HCT116 (cell line): ENCODE results near the gene SEC14L3. TPM values are rescaled to one million over a fixed set of nuclear protein-coding genes. Genes with fewer than 3 reads are reported as not detected.

Experiments
- ATAC-seq: fragments of 200-7000 bp; cut with Tn5 transposase; 2 replicates; pipeline ENCODE4 v1.9.1; 2020; ENCODE audit warnings: mild to moderate bottlenecking, moderate library complexity
- BruUV-seq: library from RNA; stranded (reverse); fragments of 400-500 nt; replicated peaks from 2 replicates; lab custom pipeline; 2021; lab: Mats Ljungman, UMichigan
- CTCF ChIA-PET: fragments of 300-600 bp; sonication (Branson Sonifier 250); formaldehyde crosslinking; loops from one replicate; lab custom pipeline; 2021; ENCODE audit warnings: antibody characterized with exemption; lab: Charles Lee
- POLR2A ChIA-PET: fragments of 300-600, 350-600 bp; sonication (Branson Sonifier 250); formaldehyde crosslinking; loops from one replicate; lab custom pipeline; 2021; ENCODE audit warnings: antibody characterized with exemption; lab: Charles Lee
- RAD21 ChIA-PET, 2 experiments: fragments of 300-600 bp; sonication (Branson Sonifier 250); formaldehyde crosslinking; loops; one replicate each; lab custom pipeline; 2023; ENCODE audit warnings: low total read pairs in 2 of 2; ENCODE audit not compliant: uncharacterized antibody in 2 of 2, unreplicated experiment in 2 of 2, low non-redundant PET in 1 of 2; lab: Charles Lee
- DNase-seq: peaks from one replicate; pipeline ENCODE4 v3.0.0-alpha.2; 2010; ENCODE audit warnings: low read depth, low spot score
- H2AFZ ChIP-seq: fragments of 200-600 bp; shearing (Covaris generic), sonication (generic); 2 replicates; pipeline ENCODE4 v1.6.1; 2017; ENCODE audit warnings: low read depth, mixed run types, mixed read lengths, antibody characterized with exemption, low read length; ENCODE audit not compliant: poor library complexity, severe bottlenecking
- H3K27ac ChIP-seq: 2 replicates; pipeline ENCODE4 v1.5.1; 2012; ENCODE audit warnings: low read depth, low read length
- H3K27me3 ChIP-seq: fragments of 200-600 bp; sonication (generic); 2 replicates; pipeline ENCODE4 v1.6.1; 2016; ENCODE audit warnings: mixed run types, low read length, mixed read lengths; ENCODE audit not compliant: insufficient read depth
- H3K36me3 ChIP-seq, 2 experiments: fragments of 200-500 bp in 1 of 2; fragments of 200-600 bp in 1 of 2; sonication (Bioruptor generic) in 1 of 2; sonication (generic) in 1 of 2; 2 replicates each; pipeline versions ENCODE4 v1.5.1 to v1.6.1; 2014 to 2016; ENCODE audit warnings: low read length in 2 of 2, inconsistent platforms in 1 of 2, mixed read lengths in 1 of 2, mixed run types in 1 of 2; ENCODE audit not compliant: insufficient read depth in 2 of 2, control insufficient read depth in 1 of 2
- H3K4me1 ChIP-seq, 2 experiments: fragments of 200-600 bp in 1 of 2; sonication (generic) in 1 of 2; 2 replicates each; pipeline versions ENCODE4 v1.5.1 to v1.6.1; 2012 to 2017; ENCODE audit warnings: low read length in 2 of 2, inconsistent platforms in 1 of 2, mild to moderate bottlenecking in 1 of 2, mixed read lengths in 1 of 2, mixed run types in 1 of 2, moderate library complexity in 1 of 2; ENCODE audit not compliant: insufficient read depth in 2 of 2, control insufficient read depth in 1 of 2
- H3K4me2 ChIP-seq: fragments of 200-600 bp; sonication (generic); 2 replicates; pipeline ENCODE4 v1.6.1; 2017; ENCODE audit warnings: mixed run types, low read length, mixed read lengths
- H3K4me3 ChIP-seq, 2 experiments: fragments of 200-600 bp in 1 of 2; sonication (generic) in 1 of 2; replicated peaks in 1 of 2; 2 replicates each; pipeline ENCODE4 v1.5.1; 2011 to 2016; ENCODE audit warnings: low read length in 2 of 2, control low read depth in 1 of 2, low read depth in 1 of 2, mild to moderate bottlenecking in 1 of 2, mixed read lengths in 1 of 2, mixed run types in 1 of 2
- H3K79me2 ChIP-seq: fragments of 200-600 bp; sonication (generic); 2 replicates; pipeline ENCODE4 v1.6.1; 2017; ENCODE audit warnings: mild to moderate bottlenecking, mixed run types, low read length, moderate library complexity, mixed read lengths; ENCODE audit not compliant: insufficient read depth
- H3K9ac ChIP-seq: fragments of 200-600 bp; sonication (generic); 2 replicates; pipeline ENCODE4 v1.6.1; 2016; ENCODE audit warnings: low read length, mixed read lengths
- H3K9me2 ChIP-seq: fragments of 200-600 bp; sonication (generic), shearing (Covaris generic); 2 replicates; pipeline ENCODE4 v1.6.1; 2017; ENCODE audit warnings: mixed run types, mild to moderate bottlenecking, moderate library complexity; ENCODE audit not compliant: insufficient read depth
- H3K9me3 ChIP-seq, 2 experiments: fragments of 200-500 bp in 1 of 2; fragments of 200-600 bp in 1 of 2; sonication (Bioruptor generic) in 1 of 2; sonication (generic) in 1 of 2; 2 replicates each; pipeline ENCODE4 v1.6.1; 2014 to 2017; ENCODE audit warnings: low read length in 2 of 2, mixed read lengths in 2 of 2, inconsistent platforms in 1 of 2, low read depth in 1 of 2, mild to moderate bottlenecking in 1 of 2, mixed run types in 1 of 2, moderate library complexity in 1 of 2; ENCODE audit not compliant: control insufficient read depth in 1 of 2, insufficient read depth in 1 of 2
- H4K20me1 ChIP-seq: fragments of 200-600 bp; sonication (generic), shearing (Covaris generic); 2 replicates; pipeline ENCODE4 v1.6.1; 2017; ENCODE audit warnings: mixed run types, mild to moderate bottlenecking, moderate library complexity; ENCODE audit not compliant: insufficient read depth
- CBX3 ChIP-seq: IDR thresholded peaks from 2 replicates; pipeline ENCODE4 v1.6.1; 2012; ENCODE audit warnings: low read depth
- EGR1 ChIP-seq: IDR thresholded peaks from 2 replicates; pipeline ENCODE4 v1.6.1; 2012; ENCODE audit warnings: low read depth
- ELF1 ChIP-seq: IDR thresholded peaks from 2 replicates; pipeline ENCODE4 v1.6.1; 2012; ENCODE audit warnings: low read depth, borderline replicate concordance
- EZH2 ChIP-seq: fragments of 200-600 bp; sonication (generic); IDR thresholded peaks from 2 replicates; pipeline ENCODE4 v1.6.1; 2017; ENCODE audit warnings: antibody characterized with exemption, mixed run types
- EZH2phosphoT487 ChIP-seq: fragments of 200-600 bp; IDR thresholded peaks from 2 replicates; pipeline ENCODE4 v1.6.1; 2018; ENCODE audit warnings: antibody characterized with exemption, borderline replicate concordance
- FOSL1 ChIP-seq: IDR thresholded peaks from 2 replicates; pipeline ENCODE4 v1.6.1; 2012; ENCODE audit warnings: low read depth
- POLR2A ChIP-seq: IDR thresholded peaks from 2 replicates; pipeline ENCODE4 v1.7.0; 2011; ENCODE audit warnings: borderline replicate concordance; ENCODE audit not compliant: insufficient read depth, insufficient read length; ENCODE audit errors: extremely low read depth
- POLR2AphosphoS5 ChIP-seq: IDR thresholded peaks from 2 replicates; pipeline ENCODE4 v1.6.1; 2011; ENCODE audit warnings: mild to moderate bottlenecking, low read depth, low read length, moderate library complexity
- RAD21 ChIP-seq: IDR thresholded peaks from 2 replicates; pipeline ENCODE4 v1.6.1; 2012; ENCODE audit warnings: low read depth, mild to moderate bottlenecking
- SP1 ChIP-seq: IDR thresholded peaks from 2 replicates; pipeline ENCODE4 v1.6.1; 2012; ENCODE audit warnings: low read depth
- SRF ChIP-seq: IDR thresholded peaks from 2 replicates; pipeline ENCODE4 v1.6.1; 2012; ENCODE audit warnings: low read depth
- TCF7L2 ChIP-seq: IDR thresholded peaks from 2 replicates; pipeline ENCODE4 v1.7.0; 2011; ENCODE audit warnings: borderline replicate concordance, inconsistent platforms; ENCODE audit not compliant: insufficient read depth, insufficient read length; ENCODE audit errors: extremely low read depth
- YY1 ChIP-seq: IDR thresholded peaks from 2 replicates; pipeline ENCODE4 v1.6.1; 2011; ENCODE audit warnings: low read length, low read depth, moderate library complexity, mild to moderate bottlenecking; ENCODE audit not compliant: insufficient replicate concordance; ENCODE audit errors: extremely low read depth
- ZFX ChIP-seq: fragments of 450-650 bp; IDR thresholded peaks from 2 replicates; pipeline ENCODE4 v1.6.1; 2017
- intact Hi-C: fragments of 100-400 bp; cut with micrococcal nuclease; formaldehyde crosslinking; loops from 2 replicates; pipeline ENCODE4 v1.10.0; 2022
- total RNA-seq: library from RNA; stranded (reverse); gene quantifications from one replicate; pipeline ENCODE4 v1.2.1, GENCODE V29; 2021; ENCODE audit not compliant: unreplicated experiment
- TF ChIP-seq, protein P1 (sequence below): IDR thresholded peaks from 2 replicates; pipeline ENCODE4 v1.6.1; 2011; ENCODE audit warnings: mild to moderate bottlenecking, low read length, moderate library complexity; ENCODE audit not compliant: insufficient replicate concordance; ENCODE audit errors: extremely low read depth
- TF ChIP-seq, protein P2 (sequence below), 3 experiments: fragments of 200-600 bp in 1 of 3; sonication (generic) in 1 of 3; IDR thresholded peaks in 2 of 3; conservative IDR thresholded peaks in 1 of 3; 2 replicates each; pipeline ENCODE4 v1.5.1; 2012 to 2017; ENCODE audit warnings: low read depth in 2 of 3, low read length in 2 of 3, antibody characterized with exemption in 1 of 3, borderline replicate concordance in 1 of 3, control low read depth in 1 of 3, mild to moderate bottlenecking in 1 of 3, mixed read lengths in 1 of 3, mixed run types in 1 of 3, moderate library complexity in 1 of 3; ENCODE audit not compliant: insufficient read depth in 1 of 3
- TF ChIP-seq, protein P3 (sequence below): IDR thresholded peaks from 2 replicates; pipeline ENCODE4 v1.6.1; 2012
- TF ChIP-seq, protein P4 (sequence below): IDR thresholded peaks from 2 replicates; pipeline ENCODE4 v1.6.1; 2012; ENCODE audit warnings: low read depth

The SEC14L3 gene
- total RNA-seq, 1 experiment from 2014 or later = not detected

DNA sequence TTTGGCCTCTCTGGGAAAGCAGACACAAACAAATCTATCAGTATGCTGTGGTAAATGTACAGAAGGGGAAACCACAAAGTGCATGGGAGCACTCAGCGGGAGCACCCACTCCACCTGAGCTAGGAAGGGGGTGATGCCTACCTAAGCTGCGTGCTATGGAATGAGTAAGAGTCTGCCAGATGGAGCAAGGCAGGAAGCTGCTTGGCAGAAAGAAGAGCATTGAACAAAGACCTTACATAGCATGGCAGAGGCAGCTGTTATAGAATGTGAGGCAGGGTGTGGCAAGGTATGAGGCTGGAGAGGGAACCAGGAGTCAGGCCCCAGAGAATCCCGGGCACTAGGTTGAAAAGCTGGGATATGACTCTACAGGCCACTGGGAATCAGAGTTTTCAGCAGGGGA, 60.0 kb downstream of the SEC14L3 start:
- BruUV-seq = no TSS peak
- H4K20me1 ChIP-seq = no peaks in the 10 kb centered on the region
- no peaks in the 10 kb centered on the region for H3K9me3 ChIP-seq
- no peak overlapping the region for H2AFZ ChIP-seq
- no peak overlapping the region for H3K4me3 ChIP-seq
- ChIA-PET RAD21 (no interaction called here), CTCF (no interaction called here), POLR2A (interaction anchor here (1.6 to 3.5 kb wide), 2 partner anchors 11 to 15 kb away, joined by 3 to 23 read pairs; no protein-coding TSS in a partner anchor)
- no peaks in the 10 kb centered on the region for H3K27me3 ChIP-seq
- no peak overlapping the region for H3K9ac ChIP-seq
- peaks cover 6 to 43% of the 10 kb centered on the region in 2 experiments; a peak in 3 of 4 replicates for H3K4me1 ChIP-seq
- no peaks in the 10 kb centered on the region for H3K9me2 ChIP-seq
- ATAC-seq (no peak), DNase-seq (no peak)
- no peaks in the 10 kb centered on the region for H3K79me2 ChIP-seq
- H3K36me3 ChIP-seq = peaks cover 44 to 59% of the 10 kb centered on the region in 2 experiments
- intact Hi-C loops = no loop called here
- H3K27ac ChIP-seq = no peak overlapping the region
- H3K4me2 ChIP-seq = no peak overlapping the region
- TF ChIP-seq, protein P1, sequence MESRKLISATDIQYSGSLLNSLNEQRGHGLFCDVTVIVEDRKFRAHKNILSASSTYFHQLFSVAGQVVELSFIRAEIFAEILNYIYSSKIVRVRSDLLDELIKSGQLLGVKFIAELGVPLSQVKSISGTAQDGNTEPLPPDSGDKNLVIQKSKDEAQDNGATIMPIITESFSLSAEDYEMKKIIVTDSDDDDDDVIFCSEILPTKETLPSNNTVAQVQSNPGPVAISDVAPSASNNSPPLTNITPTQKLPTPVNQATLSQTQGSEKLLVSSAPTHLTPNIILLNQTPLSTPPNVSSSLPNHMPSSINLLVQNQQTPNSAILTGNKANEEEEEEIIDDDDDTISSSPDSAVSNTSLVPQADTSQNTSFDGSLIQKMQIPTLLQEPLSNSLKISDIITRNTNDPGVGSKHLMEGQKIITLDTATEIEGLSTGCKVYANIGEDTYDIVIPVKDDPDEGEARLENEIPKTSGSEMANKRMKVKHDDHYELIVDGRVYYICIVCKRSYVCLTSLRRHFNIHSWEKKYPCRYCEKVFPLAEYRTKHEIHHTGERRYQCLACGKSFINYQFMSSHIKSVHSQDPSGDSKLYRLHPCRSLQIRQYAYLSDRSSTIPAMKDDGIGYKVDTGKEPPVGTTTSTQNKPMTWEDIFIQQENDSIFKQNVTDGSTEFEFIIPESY = no peak
- TF ChIP-seq FOSL1 = no peak
- TF ChIP-seq EGR1 = no peak
- TF ChIP-seq, protein P2, sequence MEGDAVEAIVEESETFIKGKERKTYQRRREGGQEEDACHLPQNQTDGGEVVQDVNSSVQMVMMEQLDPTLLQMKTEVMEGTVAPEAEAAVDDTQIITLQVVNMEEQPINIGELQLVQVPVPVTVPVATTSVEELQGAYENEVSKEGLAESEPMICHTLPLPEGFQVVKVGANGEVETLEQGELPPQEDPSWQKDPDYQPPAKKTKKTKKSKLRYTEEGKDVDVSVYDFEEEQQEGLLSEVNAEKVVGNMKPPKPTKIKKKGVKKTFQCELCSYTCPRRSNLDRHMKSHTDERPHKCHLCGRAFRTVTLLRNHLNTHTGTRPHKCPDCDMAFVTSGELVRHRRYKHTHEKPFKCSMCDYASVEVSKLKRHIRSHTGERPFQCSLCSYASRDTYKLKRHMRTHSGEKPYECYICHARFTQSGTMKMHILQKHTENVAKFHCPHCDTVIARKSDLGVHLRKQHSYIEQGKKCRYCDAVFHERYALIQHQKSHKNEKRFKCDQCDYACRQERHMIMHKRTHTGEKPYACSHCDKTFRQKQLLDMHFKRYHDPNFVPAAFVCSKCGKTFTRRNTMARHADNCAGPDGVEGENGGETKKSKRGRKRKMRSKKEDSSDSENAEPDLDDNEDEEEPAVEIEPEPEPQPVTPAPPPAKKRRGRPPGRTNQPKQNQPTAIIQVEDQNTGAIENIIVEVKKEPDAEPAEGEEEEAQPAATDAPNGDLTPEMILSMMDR (IDR thresholded peaks at IDR 0.05 in 2 of 3, conservative IDR thresholded peaks at IDR 0.05 in 1 of 3; ENCODE audit: borderline replicate concordance in 1 of 3, insufficient read depth in 1 of 3, low read depth in 2 of 3, low read length in 2 of 3) = no peak
- no peak for TF ChIP-seq ZFX
- no peak for TF ChIP-seq SRF
- TF ChIP-seq EZH2 = no peak
- no peak for TF ChIP-seq YY1
- no peak for TF ChIP-seq SP1
- no peak for TF ChIP-seq POLR2AphosphoS5
- no peak for TF ChIP-seq ELF1
- TF ChIP-seq RAD21 = no peak
- no peak for TF ChIP-seq CBX3
- no peak for TF ChIP-seq EZH2phosphoT487
- TF ChIP-seq POLR2A = no peak
- no peak for TF ChIP-seq TCF7L2
- TF ChIP-seq, protein P3, sequence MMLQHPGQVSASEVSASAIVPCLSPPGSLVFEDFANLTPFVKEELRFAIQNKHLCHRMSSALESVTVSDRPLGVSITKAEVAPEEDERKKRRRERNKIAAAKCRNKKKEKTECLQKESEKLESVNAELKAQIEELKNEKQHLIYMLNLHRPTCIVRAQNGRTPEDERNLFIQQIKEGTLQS = no peak
- TF ChIP-seq, protein P4, sequence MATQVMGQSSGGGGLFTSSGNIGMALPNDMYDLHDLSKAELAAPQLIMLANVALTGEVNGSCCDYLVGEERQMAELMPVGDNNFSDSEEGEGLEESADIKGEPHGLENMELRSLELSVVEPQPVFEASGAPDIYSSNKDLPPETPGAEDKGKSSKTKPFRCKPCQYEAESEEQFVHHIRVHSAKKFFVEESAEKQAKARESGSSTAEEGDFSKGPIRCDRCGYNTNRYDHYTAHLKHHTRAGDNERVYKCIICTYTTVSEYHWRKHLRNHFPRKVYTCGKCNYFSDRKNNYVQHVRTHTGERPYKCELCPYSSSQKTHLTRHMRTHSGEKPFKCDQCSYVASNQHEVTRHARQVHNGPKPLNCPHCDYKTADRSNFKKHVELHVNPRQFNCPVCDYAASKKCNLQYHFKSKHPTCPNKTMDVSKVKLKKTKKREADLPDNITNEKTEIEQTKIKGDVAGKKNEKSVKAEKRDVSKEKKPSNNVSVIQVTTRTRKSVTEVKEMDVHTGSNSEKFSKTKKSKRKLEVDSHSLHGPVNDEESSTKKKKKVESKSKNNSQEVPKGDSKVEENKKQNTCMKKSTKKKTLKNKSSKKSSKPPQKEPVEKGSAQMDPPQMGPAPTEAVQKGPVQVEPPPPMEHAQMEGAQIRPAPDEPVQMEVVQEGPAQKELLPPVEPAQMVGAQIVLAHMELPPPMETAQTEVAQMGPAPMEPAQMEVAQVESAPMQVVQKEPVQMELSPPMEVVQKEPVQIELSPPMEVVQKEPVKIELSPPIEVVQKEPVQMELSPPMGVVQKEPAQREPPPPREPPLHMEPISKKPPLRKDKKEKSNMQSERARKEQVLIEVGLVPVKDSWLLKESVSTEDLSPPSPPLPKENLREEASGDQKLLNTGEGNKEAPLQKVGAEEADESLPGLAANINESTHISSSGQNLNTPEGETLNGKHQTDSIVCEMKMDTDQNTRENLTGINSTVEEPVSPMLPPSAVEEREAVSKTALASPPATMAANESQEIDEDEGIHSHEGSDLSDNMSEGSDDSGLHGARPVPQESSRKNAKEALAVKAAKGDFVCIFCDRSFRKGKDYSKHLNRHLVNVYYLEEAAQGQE = no peak
